ENCODE data around the gene NIP7.
"Not testable (repeated sequence)": the region's sequence is repeated elsewhere in the genome, so short reads cannot be mapped to it uniquely, and the experiment has no call there.

The NIP7 gene

DNA sequence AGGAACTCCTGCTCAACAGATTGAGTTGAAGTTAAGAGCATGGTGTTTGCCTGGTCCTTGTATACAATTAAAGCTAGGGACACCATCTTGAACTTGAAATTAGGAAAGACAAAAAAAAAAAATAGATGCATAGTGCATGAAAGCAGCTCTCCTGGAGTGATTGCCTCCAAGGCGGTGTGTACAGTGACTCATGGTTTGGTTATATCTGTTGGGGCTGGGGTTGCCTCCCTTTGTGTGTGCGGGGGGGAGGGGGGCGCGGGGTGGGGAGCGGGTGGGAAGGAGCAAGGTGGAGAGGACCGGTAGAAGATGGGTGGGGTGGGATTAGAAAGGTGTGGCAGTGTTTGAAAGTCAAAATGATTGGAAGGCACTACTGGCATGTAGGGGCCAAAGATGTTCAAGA, 8.7 kb downstream of the NIP7 start:
- DNase-seq: no peak

DNA sequence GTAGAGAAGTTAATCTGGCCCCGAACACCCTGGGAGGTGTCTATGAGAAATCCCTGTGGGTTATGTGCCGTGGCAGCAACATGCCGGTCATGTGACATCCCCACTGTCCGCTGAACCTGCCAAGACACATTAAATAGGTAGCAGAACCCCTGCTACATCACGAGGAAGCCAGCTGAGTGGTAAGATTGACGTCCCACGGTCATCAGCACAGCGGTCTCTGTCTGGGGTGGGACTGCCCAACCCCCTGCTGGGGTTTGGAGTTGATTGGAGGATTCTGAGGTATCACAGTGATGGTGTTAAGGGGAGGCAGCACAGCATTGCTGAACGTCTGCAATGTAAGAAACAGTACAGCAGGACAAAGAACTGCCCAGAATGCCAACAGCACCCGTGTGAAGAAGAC, 10.0 kb downstream of the NIP7 start:
- no peak for DNase-seq

DNA sequence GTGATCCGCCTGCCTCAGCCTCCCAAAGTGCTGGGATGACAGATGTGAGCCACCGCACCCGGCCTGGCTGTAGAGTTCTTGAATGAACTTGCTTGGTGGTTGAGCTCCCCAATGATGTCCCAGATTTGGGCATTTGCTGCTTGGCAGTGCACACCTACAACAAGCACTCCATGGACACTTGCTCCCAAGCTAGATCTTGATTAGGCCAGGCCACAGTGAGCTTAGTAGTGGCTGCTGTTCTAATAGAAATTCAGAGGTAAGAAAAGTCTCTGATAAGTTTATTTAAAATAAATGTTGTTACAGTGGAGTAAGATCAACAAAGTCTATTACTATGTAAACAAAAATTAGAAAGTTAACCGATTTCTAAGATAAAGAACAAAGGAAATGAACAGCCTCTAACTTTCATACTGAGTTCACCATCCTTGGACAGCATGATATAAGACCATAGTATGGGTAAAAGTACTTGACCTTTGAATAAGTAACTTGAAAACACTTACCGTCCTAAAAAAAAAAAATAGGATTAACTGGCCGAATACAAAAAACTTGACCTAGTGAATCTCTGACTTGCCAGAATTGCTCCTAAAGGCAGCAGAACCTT, 11.1 kb downstream of the NIP7 start:
- no peak for DNase-seq

DNA sequence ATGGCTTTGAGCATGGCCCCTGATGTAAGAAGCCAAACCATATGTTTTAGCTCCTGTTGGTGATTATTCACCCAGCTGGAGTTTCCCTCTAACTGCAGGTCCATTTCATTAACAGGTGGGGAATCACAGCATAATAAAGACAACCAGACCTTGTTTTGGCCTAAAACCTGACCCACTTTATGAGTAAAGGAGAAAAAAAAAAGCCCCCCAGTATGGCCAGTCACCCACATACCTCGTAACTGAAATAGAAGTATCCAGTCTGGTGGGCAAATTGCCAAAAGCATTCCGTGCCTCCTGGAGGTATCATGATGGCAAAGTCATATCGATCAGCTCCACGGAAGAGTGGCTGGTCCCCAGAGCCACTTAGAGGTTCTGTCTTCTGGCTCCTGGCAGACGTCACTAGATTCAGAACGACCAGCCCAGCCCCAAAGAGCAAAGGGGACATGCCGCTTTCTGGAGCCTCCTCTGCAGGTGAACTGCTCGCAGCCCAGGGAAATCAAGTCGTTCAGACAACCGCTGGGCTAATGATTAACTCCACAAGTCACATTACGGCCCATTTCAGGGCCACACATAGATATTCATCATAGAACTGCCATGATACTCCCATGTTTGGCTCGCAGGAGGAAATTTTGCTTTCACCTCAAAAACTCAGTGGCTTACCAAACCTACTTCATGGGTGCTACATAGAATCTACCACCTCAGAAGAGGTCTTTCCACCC, 11.9 kb downstream of the NIP7 start, which contains the start of gene TMED6:
Gene TMED6, minus strand, starts transcription at position 478 of the 719 bp plus-strand sequence. Its CDS starts 33 bp downstream, at position 445.
- no peak for DNase-seq

DNA sequence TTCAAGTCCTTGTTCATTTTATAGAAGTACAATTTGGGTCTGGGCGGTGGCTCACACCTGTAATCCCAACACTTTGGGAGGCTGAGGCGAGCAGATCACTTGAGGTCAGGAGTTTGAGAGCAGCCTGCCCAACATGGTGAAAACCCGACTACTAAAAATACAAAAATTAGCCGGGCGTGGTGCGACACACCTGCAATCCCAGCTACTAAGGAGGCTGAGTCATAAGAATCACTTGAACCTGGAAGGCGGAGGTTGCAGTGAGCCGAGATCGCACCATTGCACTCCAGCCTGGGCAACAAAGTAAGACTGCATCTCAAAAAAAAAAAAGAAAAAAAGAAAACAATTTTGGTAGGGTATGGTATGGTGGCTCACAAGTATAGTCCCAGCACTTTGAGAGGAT, 20.5 kb downstream of the NIP7 start:
- DNase-seq: not testable (repeated sequence)

DNA sequence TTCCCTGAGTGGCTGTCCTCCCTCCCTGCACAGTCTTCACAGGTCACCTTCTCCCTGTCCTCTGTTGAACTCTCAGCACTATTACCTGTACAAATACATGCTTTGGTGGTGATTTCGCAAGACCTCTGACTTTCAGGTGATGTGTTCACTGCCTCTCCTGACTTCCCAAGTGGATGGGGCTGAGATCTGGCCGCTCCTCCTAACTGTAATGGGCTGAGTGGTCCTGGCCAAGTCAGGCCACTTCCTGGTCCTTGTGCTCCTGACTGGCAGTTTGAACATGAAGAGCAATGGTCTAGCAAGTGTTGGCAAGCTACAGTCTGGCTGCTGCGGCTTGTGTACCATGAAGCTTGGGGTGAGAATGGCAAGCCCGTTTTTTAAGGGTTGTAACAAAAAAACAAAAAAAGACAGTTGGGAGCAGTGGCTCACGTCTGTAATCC, 23.7 kb downstream of the NIP7 start:
- no peak for DNase-seq

DNA sequence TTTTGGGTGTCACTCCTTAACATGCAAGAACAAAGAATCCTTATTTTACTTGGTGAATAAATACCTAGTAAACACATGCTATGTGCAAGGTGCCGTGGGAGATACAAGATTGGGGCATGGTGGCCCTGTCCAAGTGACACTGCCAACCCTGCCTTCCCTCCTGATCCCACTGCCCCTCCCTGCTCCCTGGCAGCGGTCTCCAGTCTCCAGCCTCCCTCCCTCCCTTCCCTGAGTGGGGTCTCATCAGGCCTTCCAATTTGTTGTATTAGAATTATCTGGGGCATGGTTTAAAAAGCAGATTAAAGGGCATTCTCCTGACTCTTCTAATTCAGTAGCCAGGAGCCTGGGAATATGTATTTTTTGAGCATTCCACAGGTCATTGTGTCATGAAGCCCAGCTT, 24.5 kb downstream of the NIP7 start:
- no peak for DNase-seq

DNA sequence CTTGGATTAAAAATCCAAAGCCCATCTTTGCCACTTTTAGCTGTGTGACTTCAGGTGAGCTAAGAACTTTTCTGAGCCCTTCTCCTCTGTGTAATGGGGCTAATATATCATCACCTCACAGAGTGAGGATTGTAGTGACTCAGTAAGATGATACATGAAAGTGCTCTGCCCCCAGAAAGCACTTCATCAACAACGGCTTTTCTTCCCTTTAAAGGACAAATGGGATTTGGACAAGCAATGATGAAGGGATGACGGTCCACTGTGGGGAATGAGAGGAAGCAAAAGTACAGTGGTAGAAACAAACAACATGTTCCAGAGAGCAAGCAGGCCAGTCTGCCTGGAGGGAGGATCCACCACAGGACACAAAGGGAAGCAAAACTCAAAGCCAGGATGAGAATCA, 26.3 kb downstream of the NIP7 start:
- DNase-seq: no peak

DNA sequence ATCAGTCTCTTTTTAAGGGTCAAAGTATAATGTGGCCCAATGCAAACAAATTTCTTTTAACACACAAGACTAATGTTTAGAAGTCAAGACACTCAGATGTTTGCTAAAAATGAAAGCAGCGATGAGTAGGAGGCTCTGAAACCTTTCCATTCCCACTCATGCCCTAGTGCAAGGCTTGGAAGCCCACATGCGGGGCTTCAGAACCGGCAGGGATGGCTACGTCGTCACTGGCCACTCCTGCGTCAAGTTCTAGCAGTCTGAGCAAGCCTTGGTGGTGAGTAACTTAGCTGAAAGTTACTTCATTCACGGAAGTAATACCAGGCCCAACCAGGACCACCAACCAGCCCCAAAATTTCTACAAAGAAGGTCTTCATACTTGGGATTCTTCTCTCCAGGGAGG, 26.9 kb downstream of the NIP7 start:
- no peak for DNase-seq

DNA sequence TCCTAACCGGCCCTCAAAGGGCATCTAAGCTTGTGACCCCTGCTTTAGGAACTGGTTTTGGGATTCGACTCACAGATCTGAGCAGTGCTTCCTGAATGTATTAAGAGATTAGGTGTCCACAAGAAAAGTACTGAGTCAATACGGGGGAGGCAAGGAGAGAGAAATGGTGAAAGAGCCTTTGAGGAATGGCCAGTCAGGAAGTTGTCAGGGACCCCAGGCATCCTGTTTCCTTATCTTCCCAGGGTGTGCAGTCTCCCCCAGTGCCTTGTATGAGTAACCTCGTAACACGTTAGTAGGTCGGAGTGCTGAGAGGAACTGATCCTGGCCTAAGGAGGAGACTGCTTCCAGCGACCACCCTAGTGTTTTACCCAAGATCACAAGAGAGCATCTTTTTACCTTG, 28.4 kb downstream of the NIP7 start:
- no peak for DNase-seq

DNA sequence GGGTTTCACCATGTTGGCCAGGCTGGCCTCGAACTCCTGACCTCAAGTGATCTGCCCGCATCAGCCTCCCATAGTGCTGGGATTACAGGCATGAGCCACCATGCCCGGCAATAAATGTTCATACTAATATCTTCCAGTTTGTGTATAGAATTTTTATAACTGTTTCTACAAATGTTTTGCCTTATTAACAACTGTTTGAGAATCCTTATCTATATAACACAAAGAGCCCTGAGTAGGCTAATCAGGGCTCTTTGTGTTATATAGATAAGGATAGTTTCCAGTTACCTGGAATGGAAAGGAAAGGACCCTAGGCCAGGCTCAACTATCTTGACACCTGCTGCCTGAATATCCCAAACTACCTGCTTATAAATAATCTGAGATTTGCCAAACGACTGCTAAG, 29.3 kb downstream of the NIP7 start:
- no peak for DNase-seq

DNA sequence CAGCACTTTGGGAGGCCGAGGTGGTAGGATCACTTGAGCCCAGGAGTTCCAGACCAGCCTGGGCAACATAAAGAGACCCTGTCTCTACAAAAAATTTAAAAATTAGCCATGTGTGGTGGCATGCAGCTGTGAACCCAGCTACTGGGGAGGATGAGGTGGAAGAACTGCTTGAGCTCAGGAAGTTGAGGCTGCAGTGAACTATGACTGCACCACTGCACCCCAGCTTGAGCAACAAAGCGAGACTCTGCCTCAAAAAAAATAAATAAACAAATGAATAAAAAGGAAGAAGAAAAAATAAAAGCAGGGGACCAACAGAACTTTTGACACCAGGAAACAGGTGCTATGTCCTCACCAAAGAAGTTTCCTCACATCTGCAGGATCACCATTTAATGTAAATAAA, 32.0 kb downstream of the NIP7 start:
- DNase-seq: no peak

DNA sequence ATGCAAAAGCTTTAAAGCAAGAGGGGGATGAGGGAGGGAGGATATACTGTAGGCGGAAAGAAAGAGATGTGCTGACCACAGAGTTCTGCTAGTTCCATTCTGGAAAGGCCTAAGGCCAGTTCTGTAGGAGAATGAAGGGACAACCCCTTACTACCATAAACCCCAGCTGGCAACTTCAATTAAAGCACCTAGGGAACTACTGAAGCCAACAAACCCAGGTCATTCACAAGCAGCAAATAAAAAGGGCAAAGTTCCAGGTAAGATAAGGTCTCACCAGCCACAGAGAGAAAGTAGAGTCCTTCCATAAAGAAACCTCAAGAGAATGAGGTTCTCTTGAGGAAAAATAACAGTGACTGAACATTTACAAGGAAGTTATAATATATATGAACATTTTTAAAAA, 33.4 kb downstream of the NIP7 start:
- no peak for DNase-seq

DNA sequence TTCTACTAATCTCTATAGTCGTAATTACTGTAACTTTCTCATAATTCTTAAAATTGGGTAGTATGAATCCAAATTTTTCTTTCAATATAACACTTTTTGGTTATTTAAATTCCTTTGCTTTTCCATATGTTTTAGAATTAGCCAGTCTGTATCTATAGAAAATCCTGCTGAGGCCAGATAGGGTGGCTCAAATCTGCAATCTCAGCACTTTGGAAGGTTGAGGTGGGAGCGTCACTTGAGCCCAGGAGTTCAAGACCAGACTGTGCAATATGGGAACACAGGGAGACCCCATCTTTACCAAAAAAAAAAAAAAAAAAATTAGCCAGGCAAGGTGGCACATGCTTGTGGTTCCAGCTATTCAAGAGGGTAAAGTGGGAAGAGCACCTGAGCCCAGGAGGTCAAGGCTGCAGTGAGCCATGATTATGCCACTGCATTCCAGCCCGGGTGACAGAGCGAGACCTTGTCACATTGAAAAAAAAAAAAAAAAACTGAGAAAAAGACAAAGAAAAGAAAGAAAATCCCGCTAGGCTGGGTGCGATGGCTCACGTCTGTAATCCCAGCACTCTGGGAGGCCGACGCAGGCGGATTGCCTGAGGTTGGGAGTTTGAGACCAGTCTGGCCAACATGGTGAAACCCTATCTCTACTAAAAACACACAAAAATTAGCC, 37.0 kb downstream of the NIP7 start:
- no peak for DNase-seq

DNA sequence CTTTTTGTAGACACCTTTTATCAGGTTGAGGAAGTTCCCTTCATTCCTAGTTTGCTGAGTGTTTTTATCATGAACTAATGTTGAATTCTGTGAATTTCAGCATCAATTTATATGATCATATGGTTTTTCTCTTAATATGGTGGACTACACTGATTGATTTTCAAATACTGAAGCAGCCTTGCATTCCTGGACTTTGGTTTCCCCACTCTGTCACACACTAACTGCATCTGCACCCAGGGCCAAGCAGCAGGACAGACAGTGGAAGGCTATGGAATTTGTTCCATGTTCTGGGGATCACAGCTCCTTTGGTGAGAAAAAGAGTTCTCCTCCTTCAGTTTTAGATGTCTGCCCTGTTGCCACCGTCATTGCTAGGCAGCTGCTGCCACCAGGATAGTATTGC, 38.5 kb downstream of the NIP7 start:
- no peak for DNase-seq

DNA sequence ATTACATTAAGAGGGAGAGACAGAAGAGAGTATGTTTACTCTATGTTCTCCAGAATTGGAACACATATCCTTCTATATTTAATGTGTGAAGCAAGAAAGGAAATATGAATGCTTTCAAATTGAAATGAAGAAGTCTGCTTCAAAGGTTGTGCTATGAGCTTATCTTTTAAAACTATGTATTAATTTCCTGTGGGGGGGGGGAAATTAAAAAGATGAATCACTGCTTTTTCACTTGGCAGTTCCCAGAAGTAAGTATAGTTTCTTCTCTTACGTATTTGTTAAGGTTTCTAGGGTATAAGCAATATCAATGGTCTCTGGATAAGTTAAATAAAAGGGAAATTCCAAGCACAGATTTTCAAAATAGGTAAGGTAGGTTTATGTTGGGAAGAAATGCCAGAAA, 39.2 kb downstream of the NIP7 start:
- no peak for DNase-seq

DNA sequence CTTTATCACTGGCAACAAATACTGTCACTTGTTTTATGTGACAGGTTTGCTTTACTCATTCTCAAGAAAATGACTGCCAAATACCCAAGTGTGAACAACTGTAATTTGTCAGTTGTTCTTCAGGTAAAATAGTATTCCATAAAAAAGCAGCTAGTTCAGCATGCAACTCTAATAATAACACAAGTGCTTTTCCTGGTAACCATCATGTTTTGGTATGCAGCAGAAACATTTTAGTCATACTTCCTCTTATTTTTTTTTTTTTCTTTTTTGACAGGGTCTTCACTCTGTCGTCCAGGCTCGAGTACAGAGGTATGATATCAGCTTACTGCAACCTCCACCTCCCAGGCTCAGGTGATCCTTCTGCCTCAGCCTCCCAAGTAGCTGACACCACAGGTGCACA, 41.7 kb downstream of the NIP7 start:
- no peak for DNase-seq

DNA sequence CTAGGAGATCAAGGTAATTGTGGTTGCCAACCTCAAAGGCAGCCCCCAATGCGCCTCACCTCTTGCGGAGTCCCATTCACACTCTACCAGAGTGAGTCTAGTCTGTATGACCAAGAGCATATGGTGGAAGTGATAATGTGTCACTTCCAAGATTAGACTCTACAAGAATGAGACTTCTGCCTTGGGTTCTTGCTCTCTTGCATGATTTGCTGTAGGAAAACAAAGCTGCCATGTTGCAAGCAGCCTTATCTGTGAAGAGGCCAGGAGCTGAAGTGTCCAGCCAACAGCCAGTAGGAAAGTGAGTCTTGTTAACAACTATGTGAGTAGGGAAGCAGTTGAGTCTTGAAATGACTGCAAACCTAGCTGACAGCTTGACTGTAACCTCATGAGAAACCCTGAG, 42.8 kb downstream of the NIP7 start:
- DNase-seq: no peak

DNA sequence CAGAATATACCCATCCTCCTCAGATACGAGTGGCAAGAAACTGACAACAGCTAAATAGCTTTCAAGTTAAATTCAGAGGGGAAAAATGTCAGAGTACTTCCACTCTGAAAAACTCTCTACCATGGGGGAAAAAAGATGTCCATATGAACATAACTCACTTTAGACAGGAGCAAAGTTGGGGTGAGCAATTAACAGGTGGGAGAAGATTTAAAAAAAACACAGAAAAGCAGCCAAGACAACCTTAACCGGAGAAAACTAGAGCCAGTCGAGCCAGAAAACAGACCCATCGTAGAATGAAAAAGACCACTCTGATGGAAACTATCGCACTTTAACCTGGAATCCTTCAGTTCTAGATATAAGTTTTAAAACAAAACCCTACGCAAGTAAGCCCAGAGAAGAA, 45.4 kb downstream of the NIP7 start:
- DNase-seq: no peak

DNA sequence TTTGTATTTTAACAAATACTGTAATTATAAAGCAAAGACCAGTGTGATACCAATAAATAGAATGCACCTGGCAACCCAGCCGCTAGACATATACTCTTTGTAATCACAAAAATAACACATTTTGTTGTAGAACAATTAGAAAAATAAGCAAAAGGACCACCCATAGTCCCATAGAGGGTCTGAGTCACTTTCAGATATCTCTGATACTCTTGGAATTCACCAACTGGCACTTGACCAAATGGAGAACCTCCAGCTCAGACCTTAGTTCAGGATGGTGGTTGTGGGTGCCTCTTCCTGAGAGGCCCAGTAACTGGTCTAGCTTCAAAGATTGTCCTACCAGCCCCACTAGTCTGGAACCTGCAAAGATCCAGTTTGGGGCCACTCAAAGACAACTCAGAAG, 47.0 kb downstream of the NIP7 start:
- DNase-seq: no peak
